HG03354 (cell line): ENCODE results near the gene PAQR3.
A peak's percentile ranks its signal among the peaks of the same experiment; 100 is the strongest.
"Not testable (repeated sequence)": the region's sequence is repeated elsewhere in the genome, so short reads cannot be mapped to it uniquely, and the experiment has no call there.

ENCODE experiments used
- ATAC-seq: cut with Tn5 transposase; IDR thresholded peaks from one replicate; pipeline ENCODE4 v1.9.1; 2021; ENCODE audit warnings: mild to moderate bottlenecking; ENCODE audit not compliant: unreplicated experiment, poor library complexity, severe bottlenecking

The PAQR3 gene

GRCh38 chr4:78930016-78930629, 9.1 kb downstream of the PAQR3 start:
- ATAC-seq = no peak

- no peak for ATAC-seq
These were observed 10.4 kb downstream of the PAQR3 start for GRCh38 chr4:78928835-78929234.

GRCh38 chr4:78926826-78927225, 12.4 kb downstream of the PAQR3 start:
- no peak for ATAC-seq

GRCh38 chr4:78923464-78924312, 15.6 kb downstream of the PAQR3 start:
- no peak for ATAC-seq

- ATAC-seq = no peak
These were observed 17.0 kb downstream of the PAQR3 start for GRCh38 chr4:78922207-78922606.

- no peak for ATAC-seq
These were observed 28.6 kb downstream of the PAQR3 start for GRCh38 chr4:78910612-78911011.

GRCh38 chr4:78908974-78909373, 30.3 kb downstream of the PAQR3 start:
- not testable (repeated sequence) for ATAC-seq

- no peak for ATAC-seq
These were observed 31.6 kb downstream of the PAQR3 start for GRCh38 chr4:78907638-78908037.

GRCh38 chr4:78904143-78904542, 35.1 kb downstream of the PAQR3 start:
- ATAC-seq = no peak

- ATAC-seq = no peak
These were observed 36.9 kb downstream of the PAQR3 start for GRCh38 chr4:78902298-78902697.

GRCh38 chr4:78901882-78902281, 37.4 kb downstream of the PAQR3 start:
- no peak for ATAC-seq

- ATAC-seq = no peak
These were observed 39.9 kb downstream of the PAQR3 start for GRCh38 chr4:78899302-78899701.

- ATAC-seq = no peak
These were observed 49.3 kb downstream of the PAQR3 start for GRCh38 chr4:78889955-78890354.

- no peak for ATAC-seq
These were observed 53.6 kb downstream of the PAQR3 start for GRCh38 chr4:78885598-78885997.

GRCh38 chr4:78880874-78881492, 58.3 kb downstream of the PAQR3 start:
- peak; percentile 49 for ATAC-seq

- ATAC-seq = no peak
These were observed 61.2 kb downstream of the PAQR3 start for GRCh38 chr4:78878031-78878430.

GRCh38 chr4:78876568-78877320, 62.5 kb downstream of the PAQR3 start:
- no peak for ATAC-seq

- ATAC-seq = no peak
These were observed 69.2 kb downstream of the PAQR3 start for GRCh38 chr4:78870056-78870455.

GRCh38 chr4:78868712-78869111, 70.5 kb downstream of the PAQR3 start:
- ATAC-seq = not testable (repeated sequence)

GRCh38 chr4:78865451-78865850, 73.8 kb downstream of the PAQR3 start:
- no peak for ATAC-seq
